Activated T-helper 17 cell treated with anti-CD3 and anti-CD28 coated beads, Interleukin-2, amount 50 U/mL, for 72 hours (primary cell): ENCODE data around the gene CRYBB1. TPM values are rescaled to one million over a fixed set of nuclear protein-coding genes. Genes with fewer than 3 reads are reported as not detected.
A peak's percentile ranks its signal among the peaks of the same experiment; 100 is the strongest.

Experiments used
- ATAC-seq: fragments of 150-1000 bp; cut with Tn5 transposase; replicated peaks from 2 replicates; pipeline ENCODE4 v1.10.0; 2021; ENCODE audit warnings: mild to moderate bottlenecking, moderate library complexity
- H3K27ac Mint-ChIP-seq: one replicate; pipeline ENCODE4 v1.8.0; 2022; ENCODE audit warnings: mixed read lengths
- H3K27me3 Mint-ChIP-seq: one replicate; pipeline ENCODE4 v1.8.0; 2022; ENCODE audit warnings: mixed read lengths
- H3K36me3 Mint-ChIP-seq: one replicate; pipeline ENCODE4 v1.8.0; 2022; ENCODE audit warnings: low read depth, mild to moderate bottlenecking, mixed read lengths
- H3K4me1 Mint-ChIP-seq: one replicate; pipeline ENCODE4 v1.8.0; 2022; ENCODE audit warnings: mixed read lengths
- H3K4me3 Mint-ChIP-seq: one replicate; pipeline ENCODE4 v1.8.0; 2022; ENCODE audit warnings: mild to moderate bottlenecking, mixed read lengths
- H3K9me3 Mint-ChIP-seq: one replicate; pipeline ENCODE4 v1.8.0; 2022; ENCODE audit warnings: mixed read lengths
- total RNA-seq, 2 donors: library from RNA; stranded (reverse); gene quantifications; one replicate each; pipeline ENCODE4 v1.2.3, GENCODE V29; 2022

The CRYBB1 gene
- total RNA-seq, 2 donors from 2014 or later, result not detected

- no peaks in the 10 kb centered on the region for H3K9me3 Mint-ChIP-seq
- peaks cover 32% of the 10 kb centered on the region for H3K4me1 Mint-ChIP-seq
- ATAC-seq, result no peak
- H3K4me3 Mint-ChIP-seq, result no peak overlapping the region
- H3K27me3 Mint-ChIP-seq, result no peaks in the 10 kb centered on the region
- H3K27ac Mint-ChIP-seq, result peak overlapping the region; percentile 59
- H3K36me3 Mint-ChIP-seq, result peaks cover 24% of the 10 kb centered on the region
These were observed 32.6 kb downstream of the CRYBB1 start for GRCh38 chr22:26585104-26585790.

GRCh38 chr22:26584010-26584409 lies 33.8 kb downstream of the CRYBB1 start:
- no peak for ATAC-seq
- H3K9me3 Mint-ChIP-seq, result no peaks in the 10 kb centered on the region
- H3K36me3 Mint-ChIP-seq, result peaks cover 24% of the 10 kb centered on the region
- H3K27ac Mint-ChIP-seq, result peak overlapping the region; percentile 59
- H3K27me3 Mint-ChIP-seq, result no peaks in the 10 kb centered on the region
- no peak overlapping the region for H3K4me3 Mint-ChIP-seq
- H3K4me1 Mint-ChIP-seq, result peaks cover 43% of the 10 kb centered on the region

GRCh38 chr22:26581633-26582168 lies 36.1 kb downstream of the CRYBB1 start:
- peak overlapping the region; percentile 81 for H3K27ac Mint-ChIP-seq
- H3K36me3 Mint-ChIP-seq, result peaks cover 17% of the 10 kb centered on the region
- ATAC-seq, result no peak
- H3K27me3 Mint-ChIP-seq, result no peaks in the 10 kb centered on the region
- no peaks in the 10 kb centered on the region for H3K9me3 Mint-ChIP-seq
- no peak overlapping the region for H3K4me3 Mint-ChIP-seq
- H3K4me1 Mint-ChIP-seq, result peaks cover 35% of the 10 kb centered on the region

DNA sequence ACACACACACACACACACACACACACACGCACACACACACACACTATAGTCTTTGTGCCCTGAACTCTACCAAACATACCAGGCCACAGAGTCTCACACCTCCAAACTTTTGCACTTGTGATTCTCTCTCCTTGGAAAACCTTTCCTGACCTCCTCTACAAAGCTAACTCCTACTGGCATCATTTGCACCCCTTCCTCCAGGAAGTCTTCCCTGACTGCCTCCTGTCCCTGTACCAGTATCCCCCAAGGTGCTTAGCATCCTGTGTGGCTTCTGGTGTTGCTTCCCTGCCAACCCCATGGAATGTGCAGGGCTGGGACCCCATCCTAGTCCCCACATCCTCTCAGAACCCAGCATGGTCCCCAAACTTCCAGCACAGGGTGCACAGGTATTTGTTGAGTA lies 36.8 kb downstream of the CRYBB1 start:
- peak overlapping the region; percentile 63 for H3K4me3 Mint-ChIP-seq
- H3K4me1 Mint-ChIP-seq, result peaks cover 35% of the 10 kb centered on the region
- ATAC-seq, result no peak
- peak overlapping the region; percentile 81 for H3K27ac Mint-ChIP-seq
- H3K36me3 Mint-ChIP-seq, result peaks cover 17% of the 10 kb centered on the region
- H3K27me3 Mint-ChIP-seq, result no peaks in the 10 kb centered on the region
- H3K9me3 Mint-ChIP-seq, result no peaks in the 10 kb centered on the region

GRCh38 chr22:26580240-26580962 lies 37.4 kb downstream of the CRYBB1 start:
- ATAC-seq, result no peak
- Mint-ChIP-seq H3K9me3 (no peaks in the 10 kb centered on the region), H3K27ac (peak overlapping the region; percentile 81), H3K36me3 (peaks cover 17% of the 10 kb centered on the region), H3K4me1 (peaks cover 31% of the 10 kb centered on the region), H3K27me3 (no peaks in the 10 kb centered on the region), H3K4me3 (peak overlapping the region; percentile 63)

DNA sequence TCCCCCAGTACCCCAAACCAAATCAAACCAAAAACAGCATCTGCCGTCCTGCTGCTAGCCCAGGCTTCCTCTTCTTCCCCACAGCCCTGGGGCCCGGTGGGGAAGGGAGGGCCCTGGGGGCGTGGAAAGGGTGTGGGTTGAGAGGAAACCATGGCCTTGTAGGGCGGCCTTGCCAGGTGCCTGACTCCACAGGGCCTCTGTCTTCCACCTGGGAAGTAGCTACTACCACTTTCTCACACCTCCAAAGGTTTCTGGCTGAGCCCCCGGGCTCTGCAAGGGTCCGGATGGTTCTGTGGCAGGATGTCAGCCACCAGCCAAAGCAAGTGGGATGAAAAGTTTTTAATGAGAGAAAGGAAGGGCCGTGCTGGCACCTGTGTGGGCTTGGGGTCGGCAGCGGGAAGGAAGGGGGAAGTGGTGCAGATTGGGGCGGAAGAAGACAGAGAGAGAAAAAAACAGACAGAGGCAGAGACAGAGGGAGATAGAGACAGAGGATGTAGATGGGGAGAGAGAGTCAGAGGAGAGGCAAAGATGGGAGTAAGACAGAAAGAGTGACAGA lies 38.4 kb downstream of the CRYBB1 start:
- H3K27ac Mint-ChIP-seq, result peak overlapping the region; percentile 81
- no peaks in the 10 kb centered on the region for H3K9me3 Mint-ChIP-seq
- peaks cover 17% of the 10 kb centered on the region for H3K36me3 Mint-ChIP-seq
- H3K4me1 Mint-ChIP-seq, result peaks cover 30% of the 10 kb centered on the region
- ATAC-seq, result peak; percentile 89
- H3K27me3 Mint-ChIP-seq, result no peaks in the 10 kb centered on the region
- H3K4me3 Mint-ChIP-seq, result peak overlapping the region; percentile 63

- H3K27ac Mint-ChIP-seq, result no peak overlapping the region
- H3K4me3 Mint-ChIP-seq, result no peak overlapping the region
- no peaks in the 10 kb centered on the region for H3K27me3 Mint-ChIP-seq
- no peaks in the 10 kb centered on the region for H3K9me3 Mint-ChIP-seq
- peaks cover 30% of the 10 kb centered on the region for H3K4me1 Mint-ChIP-seq
- H3K36me3 Mint-ChIP-seq, result peaks cover 16% of the 10 kb centered on the region
- ATAC-seq, result no peak
These were observed 40.7 kb downstream of the CRYBB1 start for GRCh38 chr22:26577081-26577480.

DNA sequence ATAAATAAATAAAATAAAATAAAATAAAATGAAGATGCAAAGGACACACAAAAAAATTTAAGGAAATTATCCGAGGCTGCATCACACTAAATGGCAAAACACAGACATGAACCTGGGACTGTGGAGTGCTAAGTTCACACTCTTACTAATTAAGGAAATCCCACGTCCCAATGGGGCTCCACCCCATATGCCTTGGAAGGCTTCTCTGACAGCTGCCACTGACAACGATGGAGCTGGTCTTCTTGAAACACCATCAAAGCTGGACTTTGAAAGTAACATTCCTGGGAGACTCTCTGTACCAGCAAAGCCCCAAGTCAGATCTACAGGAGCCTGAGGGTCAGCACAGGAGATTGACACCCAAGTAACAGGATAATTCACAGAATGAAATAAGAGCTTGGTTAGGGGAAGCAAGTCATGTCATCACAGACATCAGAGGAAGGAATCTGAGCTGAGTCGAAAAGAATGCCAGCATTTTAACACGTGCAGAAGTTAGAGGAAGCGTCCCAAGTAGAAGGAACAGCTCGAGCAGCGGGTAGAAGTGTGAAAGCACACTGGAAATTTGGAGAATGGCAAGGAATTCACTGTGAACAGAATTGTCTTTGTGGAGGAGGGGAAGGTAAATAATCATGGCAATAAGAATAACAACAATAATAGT lies 41.7 kb downstream of the CRYBB1 start:
- Mint-ChIP-seq H3K27me3 (no peaks in the 10 kb centered on the region), H3K4me3 (no peak overlapping the region), H3K27ac (no peak overlapping the region), H3K4me1 (peaks cover 37% of the 10 kb centered on the region), H3K9me3 (no peaks in the 10 kb centered on the region), H3K36me3 (peaks cover 15% of the 10 kb centered on the region)
- no peak for ATAC-seq

- peaks cover 21% of the 10 kb centered on the region for H3K36me3 Mint-ChIP-seq
- H3K27me3 Mint-ChIP-seq, result no peaks in the 10 kb centered on the region
- peaks cover 29% of the 10 kb centered on the region for H3K4me1 Mint-ChIP-seq
- peak overlapping the region; percentile 9 for H3K27ac Mint-ChIP-seq
- ATAC-seq, result no peak
- no peaks in the 10 kb centered on the region for H3K9me3 Mint-ChIP-seq
- no peak overlapping the region for H3K4me3 Mint-ChIP-seq
These were observed 43.7 kb downstream of the CRYBB1 start for GRCh38 chr22:26574001-26574723.

GRCh38 chr22:26573026-26573662 lies 44.7 kb downstream of the CRYBB1 start:
- H3K36me3 Mint-ChIP-seq, result peaks cover 21% of the 10 kb centered on the region
- H3K4me3 Mint-ChIP-seq, result no peak overlapping the region
- H3K4me1 Mint-ChIP-seq, result peaks cover 25% of the 10 kb centered on the region
- peak overlapping the region; percentile 45 for H3K27ac Mint-ChIP-seq
- H3K9me3 Mint-ChIP-seq, result no peaks in the 10 kb centered on the region
- ATAC-seq, result no peak
- no peaks in the 10 kb centered on the region for H3K27me3 Mint-ChIP-seq

GRCh38 chr22:26570864-26571525 lies 46.8 kb downstream of the CRYBB1 start:
- Mint-ChIP-seq H3K27me3 (no peaks in the 10 kb centered on the region), H3K4me3 (no peak overlapping the region), H3K27ac (peak overlapping the region; percentile 20), H3K9me3 (no peaks in the 10 kb centered on the region), H3K4me1 (peaks cover 24% of the 10 kb centered on the region), H3K36me3 (peaks cover 21% of the 10 kb centered on the region)
- no peak for ATAC-seq

DNA sequence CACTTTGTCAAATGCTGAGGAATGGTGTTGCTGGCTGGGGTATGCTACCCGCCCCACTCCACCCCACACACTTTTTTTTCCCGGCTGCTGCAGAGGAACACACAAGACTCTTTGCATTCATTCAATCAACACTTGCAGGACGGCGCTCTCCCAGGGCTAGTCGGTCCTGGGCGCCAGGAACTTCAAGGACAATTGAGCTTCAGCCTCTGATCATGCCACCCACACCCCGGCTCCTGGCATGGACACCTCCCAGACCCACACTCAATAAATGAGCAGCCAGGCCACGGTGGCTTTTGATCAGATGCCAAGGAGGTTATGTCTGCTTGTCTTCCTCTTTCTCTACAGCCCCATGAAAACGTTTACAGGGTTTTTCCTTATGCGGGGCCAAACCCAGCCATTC lies 47.7 kb downstream of the CRYBB1 start:
- ATAC-seq, result no peak
- H3K9me3 Mint-ChIP-seq, result no peaks in the 10 kb centered on the region
- H3K36me3 Mint-ChIP-seq, result peaks cover 21% of the 10 kb centered on the region
- H3K4me3 Mint-ChIP-seq, result no peak overlapping the region
- peaks cover 21% of the 10 kb centered on the region for H3K4me1 Mint-ChIP-seq
- no peak overlapping the region for H3K27ac Mint-ChIP-seq
- no peaks in the 10 kb centered on the region for H3K27me3 Mint-ChIP-seq

DNA sequence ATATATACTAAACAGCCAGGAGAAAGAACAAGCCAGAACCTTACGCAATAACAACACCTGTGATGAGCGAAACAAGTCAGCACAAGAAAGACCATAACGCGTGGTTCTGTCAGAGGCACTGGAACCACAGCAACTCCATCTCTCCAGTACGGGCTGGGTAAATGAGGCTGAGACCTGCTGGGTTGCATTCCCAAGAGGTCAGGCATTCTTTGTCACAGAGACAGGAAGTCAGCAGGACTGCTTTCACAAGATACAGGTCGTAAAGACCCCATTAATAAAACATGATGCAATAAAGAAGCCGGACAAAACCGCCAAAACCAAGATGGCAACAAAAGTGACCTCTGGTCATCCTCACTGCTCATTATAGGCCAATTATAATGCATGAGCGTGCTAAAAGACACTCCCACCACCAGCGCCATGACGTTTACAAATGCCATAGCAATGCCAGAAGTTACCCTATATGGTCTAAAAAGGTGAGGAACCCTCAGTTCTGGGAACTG lies 49.6 kb downstream of the CRYBB1 start:
- H3K9me3 Mint-ChIP-seq, result no peaks in the 10 kb centered on the region
- no peak overlapping the region for H3K4me3 Mint-ChIP-seq
- no peak overlapping the region for H3K27ac Mint-ChIP-seq
- H3K4me1 Mint-ChIP-seq, result peaks cover 20% of the 10 kb centered on the region
- H3K27me3 Mint-ChIP-seq, result no peaks in the 10 kb centered on the region
- no peak for ATAC-seq
- H3K36me3 Mint-ChIP-seq, result peaks cover 17% of the 10 kb centered on the region
